ENCODE results near the gene CUL4A.

Gene CUL4A

DNA sequence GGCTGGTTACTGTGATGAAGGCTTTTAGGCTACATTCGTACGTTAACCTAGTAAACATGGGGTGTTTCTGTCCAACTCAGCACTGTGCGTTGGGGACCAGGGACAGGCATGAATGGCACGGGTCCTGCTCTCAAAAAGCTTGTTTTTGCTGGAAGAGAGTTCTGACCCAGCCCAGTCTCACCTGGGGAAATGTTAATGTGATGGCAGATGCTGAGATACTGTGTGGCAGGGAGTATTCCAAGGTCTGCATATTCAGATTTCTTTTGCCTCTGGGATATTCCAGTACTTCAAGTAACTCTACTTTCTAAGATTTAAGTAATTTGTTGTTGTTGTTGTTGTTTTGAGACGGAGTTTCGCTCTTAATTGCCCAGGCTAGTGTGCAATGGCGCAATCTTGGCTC is 13.7 kb downstream of the CUL4A start:
- Histone ChIP-seq H3K27ac (ENCODE audit: low read depth, low read length) (no peak overlapping the region), H3K79me2 (ENCODE audit: control insufficient read depth, insufficient read depth, low read length, unreplicated experiment) (peaks cover 87% of the 10 kb centered on the region), H3K36me3 (ENCODE audit: insufficient read depth, low read length) (peaks cover 12% of the 10 kb centered on the region; the same call in 1 of the 2 replicates)

DNA sequence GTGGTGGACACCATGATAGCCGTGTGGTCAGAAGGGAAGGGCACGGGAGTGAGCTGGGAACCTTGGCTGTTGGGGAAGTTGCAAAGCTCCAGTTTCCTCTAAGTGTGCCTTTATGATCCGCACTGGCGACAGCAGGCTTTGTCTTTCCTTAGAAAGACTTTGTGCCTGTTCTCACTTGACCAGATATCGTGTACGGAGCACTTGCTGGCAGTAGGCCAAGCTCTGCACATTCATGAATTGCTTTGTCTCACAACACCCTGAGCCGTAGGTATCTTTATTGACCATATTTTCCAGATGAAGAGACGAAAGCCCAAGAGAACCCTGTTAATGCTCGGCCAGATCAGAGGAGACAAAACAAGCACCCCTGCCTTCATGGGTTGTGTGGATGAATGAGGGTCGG is 15.1 kb downstream of the CUL4A start:
- Histone ChIP-seq H3K27ac (ENCODE audit: low read depth, low read length) (no peak overlapping the region), H3K4me1 (ENCODE audit: control insufficient read depth, insufficient read depth, low read length, unreplicated experiment) (no peaks in the 10 kb centered on the region), H2AFZ (ENCODE audit: low read length, unreplicated experiment) (no peak overlapping the region), H3K79me2 (ENCODE audit: control insufficient read depth, insufficient read depth, low read length, unreplicated experiment) (peaks cover 73% of the 10 kb centered on the region), H3K36me3 (ENCODE audit: insufficient read depth, low read length) (peaks cover 9% of the 10 kb centered on the region; the same call in 1 of the 2 replicates), H3K4me3 (ENCODE audit: low read depth, low read length) (no peak overlapping the region), H3K27me3 (ENCODE audit: insufficient read depth, low read length) (no peaks in the 10 kb centered on the region)

More for the DNA sequence above, 13.7 kb downstream of the CUL4A start:
- Histone ChIP-seq H3K27me3 (ENCODE audit: insufficient read depth, low read length) (no peaks in the 10 kb centered on the region), H3K4me3 (ENCODE audit: low read depth, low read length) (no peak overlapping the region), H2AFZ (ENCODE audit: low read length, unreplicated experiment) (no peak overlapping the region), H3K4me1 (ENCODE audit: control insufficient read depth, insufficient read depth, low read length, unreplicated experiment) (no peaks in the 10 kb centered on the region)

DNA sequence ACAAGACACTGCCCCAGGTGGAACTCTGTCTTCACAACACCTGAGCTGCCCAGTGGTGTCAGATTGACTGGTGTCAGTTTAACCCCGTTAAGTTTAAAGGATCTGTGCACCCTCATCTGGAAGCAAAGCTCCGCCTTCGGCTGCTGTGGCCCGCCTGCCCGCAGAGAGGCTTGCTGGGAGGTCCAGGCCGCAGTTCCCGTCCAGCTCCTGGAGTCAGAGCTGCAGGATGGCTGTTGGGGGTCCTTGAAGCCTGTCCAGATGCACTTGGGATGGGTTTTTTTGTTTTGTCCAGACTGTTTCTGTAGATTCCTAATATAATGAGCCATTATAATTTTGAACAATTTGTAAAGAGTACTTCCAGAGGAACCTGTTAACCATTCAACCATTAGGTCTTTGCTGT is 16.1 kb downstream of the CUL4A start:
- Histone ChIP-seq H3K36me3 (ENCODE audit: insufficient read depth, low read length) (peaks cover 7% of the 10 kb centered on the region; the same call in 1 of the 2 replicates), H3K4me3 (ENCODE audit: low read depth, low read length) (no peak overlapping the region), H3K27me3 (ENCODE audit: insufficient read depth, low read length) (no peaks in the 10 kb centered on the region), H2AFZ (ENCODE audit: low read length, unreplicated experiment) (no peak overlapping the region), H3K4me1 (ENCODE audit: control insufficient read depth, insufficient read depth, low read length, unreplicated experiment) (no peaks in the 10 kb centered on the region), H3K79me2 (ENCODE audit: control insufficient read depth, insufficient read depth, low read length, unreplicated experiment) (peaks cover 63% of the 10 kb centered on the region), H3K27ac (ENCODE audit: low read depth, low read length) (no peak overlapping the region)

DNA sequence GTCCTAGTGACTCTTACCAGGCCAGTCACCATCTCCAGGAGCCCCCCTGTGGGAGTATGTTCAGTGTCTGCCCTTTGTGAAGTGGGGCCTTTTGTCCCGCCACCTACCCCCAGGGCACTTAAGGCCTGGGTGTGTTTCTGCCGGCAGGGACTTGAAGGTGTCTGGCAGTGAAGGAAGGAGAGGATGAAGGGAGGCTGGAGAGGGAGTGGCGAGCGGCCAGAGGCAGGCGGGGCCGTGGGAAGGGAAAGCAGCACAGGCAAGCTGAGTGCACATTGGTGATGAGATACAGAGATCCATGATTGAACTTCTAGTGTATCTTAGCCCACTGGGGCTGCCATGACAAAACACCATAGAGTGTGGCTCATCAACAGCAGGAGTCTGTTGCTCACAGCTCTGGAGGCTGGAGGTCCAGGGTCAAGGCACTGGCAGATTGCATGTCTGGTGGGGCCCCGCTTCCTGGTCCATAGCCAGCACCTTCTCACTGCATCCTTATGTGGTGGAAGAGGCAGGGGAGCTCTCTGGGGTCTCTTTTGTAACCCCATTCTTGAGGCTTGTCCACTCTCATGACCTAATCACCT is 17.5 kb downstream of the CUL4A start:
- H3K27me3 ChIP-seq (ENCODE audit: insufficient read depth, low read length): no peaks in the 10 kb centered on the region
- H3K27ac ChIP-seq (ENCODE audit: low read depth, low read length): no peak overlapping the region
- H3K4me1 ChIP-seq (ENCODE audit: control insufficient read depth, insufficient read depth, low read length, unreplicated experiment): no peaks in the 10 kb centered on the region
- no peak overlapping the region for H2AFZ ChIP-seq (ENCODE audit: low read length, unreplicated experiment)
- H3K79me2 ChIP-seq (ENCODE audit: control insufficient read depth, insufficient read depth, low read length, unreplicated experiment): peaks cover 49% of the 10 kb centered on the region
- no peak overlapping the region for H3K4me3 ChIP-seq (ENCODE audit: low read depth, low read length)
- H3K36me3 ChIP-seq (ENCODE audit: insufficient read depth, low read length): no peaks in the 10 kb centered on the region

DNA sequence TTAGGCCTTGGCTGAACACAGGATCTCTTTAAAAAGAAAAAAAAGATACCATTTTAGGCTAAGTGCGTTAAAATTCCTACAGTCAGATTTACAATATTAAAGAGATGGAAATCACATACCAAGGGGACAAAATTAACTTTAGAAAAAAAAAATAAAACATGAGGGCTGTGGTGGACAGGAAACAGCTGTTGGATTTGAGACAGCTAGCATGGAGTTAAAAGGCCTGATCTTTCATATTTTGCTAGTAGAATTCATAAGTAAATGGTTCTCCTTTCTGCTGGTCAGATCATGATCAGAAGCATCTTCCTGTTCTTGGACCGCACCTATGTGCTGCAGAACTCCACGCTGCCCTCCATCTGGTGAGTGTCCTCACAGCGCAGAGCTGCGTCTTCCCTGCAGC is 19.7 kb downstream of the CUL4A start:
- Histone ChIP-seq H3K27me3 (ENCODE audit: insufficient read depth, low read length) (no peaks in the 10 kb centered on the region), H3K79me2 (ENCODE audit: control insufficient read depth, insufficient read depth, low read length, unreplicated experiment) (peaks cover 30% of the 10 kb centered on the region), H3K27ac (ENCODE audit: low read depth, low read length) (no peak overlapping the region), H3K4me1 (ENCODE audit: control insufficient read depth, insufficient read depth, low read length, unreplicated experiment) (no peaks in the 10 kb centered on the region), H3K36me3 (ENCODE audit: insufficient read depth, low read length) (no peaks in the 10 kb centered on the region), H2AFZ (ENCODE audit: low read length, unreplicated experiment) (no peak overlapping the region), H3K4me3 (ENCODE audit: low read depth, low read length) (no peak overlapping the region)

DNA sequence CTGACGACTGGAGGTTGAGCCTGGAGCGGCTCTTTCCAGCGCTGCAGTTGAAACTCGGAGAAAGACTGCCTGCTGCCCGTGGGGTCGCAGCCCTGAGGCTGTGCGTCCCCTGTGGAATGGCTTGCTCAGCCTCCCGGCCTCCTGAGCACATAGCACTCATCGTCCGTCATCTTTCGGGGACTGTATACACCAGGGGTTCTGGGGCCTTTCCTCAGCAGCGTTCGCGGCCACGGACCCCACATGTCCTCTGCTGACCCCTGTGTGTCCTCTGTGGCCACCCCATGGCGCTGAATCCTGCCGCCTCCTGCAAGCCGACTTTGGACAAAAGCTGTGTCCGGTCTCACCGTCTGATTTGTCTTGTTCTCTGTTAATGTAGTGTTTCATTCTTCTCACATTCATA is 20.4 kb downstream of the CUL4A start:
- no peak overlapping the region for H3K27ac ChIP-seq (ENCODE audit: low read depth, low read length)
- no peaks in the 10 kb centered on the region for H3K27me3 ChIP-seq (ENCODE audit: insufficient read depth, low read length)
- H3K4me1 ChIP-seq (ENCODE audit: control insufficient read depth, insufficient read depth, low read length, unreplicated experiment): no peaks in the 10 kb centered on the region
- H3K79me2 ChIP-seq (ENCODE audit: control insufficient read depth, insufficient read depth, low read length, unreplicated experiment): peaks cover 24% of the 10 kb centered on the region
- H2AFZ ChIP-seq (ENCODE audit: low read length, unreplicated experiment): no peak overlapping the region
- H3K4me3 ChIP-seq (ENCODE audit: low read depth, low read length): no peak overlapping the region
- no peaks in the 10 kb centered on the region for H3K36me3 ChIP-seq (ENCODE audit: insufficient read depth, low read length)

DNA sequence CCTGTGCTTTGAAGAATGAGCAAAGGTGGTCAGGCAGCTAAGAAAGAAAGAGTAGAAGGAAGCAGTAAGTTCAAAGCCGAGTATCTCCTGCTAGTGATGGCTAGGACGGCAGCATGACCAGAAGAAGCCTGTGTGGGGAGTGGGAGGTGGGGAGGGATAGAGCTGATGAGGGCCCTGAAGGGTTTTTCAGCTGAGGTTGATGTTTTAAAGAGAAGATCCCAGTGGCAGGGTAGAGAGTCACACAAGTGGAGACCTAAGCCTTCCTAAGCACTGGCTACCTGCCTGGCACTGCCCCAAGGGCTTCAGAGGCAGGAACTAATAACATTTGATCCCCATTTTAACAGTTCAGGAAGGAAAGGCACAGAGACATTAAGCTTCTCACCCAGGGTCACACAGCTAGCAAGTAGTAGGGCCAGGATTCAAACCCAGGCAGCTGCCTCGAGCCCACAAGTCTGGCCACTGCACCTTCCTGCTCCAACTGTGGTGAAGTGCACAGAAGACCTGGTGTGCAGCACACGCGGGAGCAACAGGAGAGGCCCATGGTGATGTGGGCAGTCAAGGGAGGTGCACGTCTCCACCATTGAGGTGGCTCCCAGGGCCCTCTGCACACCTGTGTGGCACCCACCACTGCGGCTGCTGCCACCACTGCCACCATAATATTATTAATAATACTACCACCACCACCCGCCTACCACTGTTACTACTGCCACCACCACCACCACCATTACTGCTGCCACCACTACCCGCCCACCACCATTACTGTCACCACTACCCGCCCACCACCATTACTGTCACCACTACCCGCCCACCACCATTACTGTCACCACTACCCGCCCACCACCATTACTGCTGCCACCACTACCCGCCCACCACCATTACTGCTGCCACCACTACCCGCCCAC is 22.1 kb downstream of the CUL4A start:
- no peaks in the 10 kb centered on the region for H3K4me1 ChIP-seq (ENCODE audit: control insufficient read depth, insufficient read depth, low read length, unreplicated experiment)
- peaks cover 8% of the 10 kb centered on the region for H3K79me2 ChIP-seq (ENCODE audit: control insufficient read depth, insufficient read depth, low read length, unreplicated experiment)
- peaks cover under 1% of the 10 kb centered on the region; the same call in 1 of the 2 replicates for H3K36me3 ChIP-seq (ENCODE audit: insufficient read depth, low read length)
- H3K27ac ChIP-seq (ENCODE audit: low read depth, low read length): no peak overlapping the region
- no peaks in the 10 kb centered on the region for H3K27me3 ChIP-seq (ENCODE audit: insufficient read depth, low read length)
- H2AFZ ChIP-seq (ENCODE audit: low read length, unreplicated experiment): no peak overlapping the region
- no peak overlapping the region for H3K4me3 ChIP-seq (ENCODE audit: low read depth, low read length)

DNA sequence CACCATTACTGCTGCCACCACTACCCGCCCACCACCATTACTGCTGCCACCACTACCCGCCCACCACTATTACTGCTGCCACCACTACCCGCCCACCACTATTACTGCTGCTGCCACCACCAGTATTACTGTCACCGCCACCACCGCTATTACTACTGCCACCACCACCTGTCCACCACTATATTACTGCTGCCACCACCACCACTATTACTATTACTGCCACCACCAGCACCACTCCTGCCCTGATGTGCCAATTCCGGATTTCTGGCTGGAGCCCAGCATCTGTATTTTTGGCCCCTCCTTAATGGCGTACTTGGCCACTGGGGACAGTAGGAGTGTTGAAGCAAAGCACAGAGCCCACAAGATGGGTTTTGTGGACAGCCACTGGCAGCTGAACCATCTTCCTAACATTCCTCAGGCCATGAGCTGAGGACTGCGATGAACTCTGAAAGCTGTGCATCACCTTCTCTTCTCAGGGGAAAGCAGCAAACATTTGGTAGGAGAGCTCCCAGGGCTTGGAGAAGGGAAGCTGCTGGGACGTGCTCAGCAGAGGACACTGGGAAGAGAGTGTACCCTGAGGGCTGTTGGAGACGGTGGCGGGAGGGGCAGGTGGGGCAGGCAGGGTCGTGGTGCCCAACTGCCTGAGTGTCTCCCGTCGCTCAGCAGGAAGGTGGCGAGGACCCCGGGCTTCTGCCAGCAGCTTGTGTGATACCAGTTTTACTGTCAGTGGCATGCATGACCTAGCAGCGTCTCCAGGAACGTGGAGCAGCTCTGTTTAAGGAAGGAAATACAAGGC is 23.0 kb downstream of the CUL4A start:
- H2AFZ ChIP-seq (ENCODE audit: low read length, unreplicated experiment): no peak overlapping the region
- H3K4me1 ChIP-seq (ENCODE audit: control insufficient read depth, insufficient read depth, low read length, unreplicated experiment): no peaks in the 10 kb centered on the region
- no peaks in the 10 kb centered on the region for H3K27me3 ChIP-seq (ENCODE audit: insufficient read depth, low read length)
- no peak overlapping the region for H3K4me3 ChIP-seq (ENCODE audit: low read depth, low read length)
- H3K79me2 ChIP-seq (ENCODE audit: control insufficient read depth, insufficient read depth, low read length, unreplicated experiment): peaks cover 5% of the 10 kb centered on the region
- H3K36me3 ChIP-seq (ENCODE audit: insufficient read depth, low read length): peaks cover 3% of the 10 kb centered on the region; the same call in 1 of the 2 replicates
- no peak overlapping the region for H3K27ac ChIP-seq (ENCODE audit: low read depth, low read length)

DNA sequence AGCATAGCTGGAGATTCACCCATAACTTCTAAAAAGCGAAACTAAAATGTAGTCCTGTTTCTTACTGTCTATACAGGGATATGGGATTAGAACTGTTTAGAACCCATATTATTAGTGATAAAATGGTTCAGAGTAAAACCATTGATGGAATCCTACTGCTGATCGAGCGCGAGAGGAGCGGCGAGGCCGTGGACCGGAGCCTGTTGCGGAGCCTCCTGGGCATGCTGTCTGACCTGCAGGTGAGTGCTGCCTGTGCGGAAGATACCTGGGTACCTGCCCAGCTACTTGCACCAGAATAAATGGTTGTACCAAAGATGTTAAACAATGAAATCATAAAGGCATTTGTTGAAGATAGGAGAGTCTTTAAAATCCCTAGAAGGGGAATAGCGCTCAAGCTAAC is 23.7 kb downstream of the CUL4A start:
- Histone ChIP-seq H2AFZ (ENCODE audit: low read length, unreplicated experiment) (no peak overlapping the region), H3K4me3 (ENCODE audit: low read depth, low read length) (no peak overlapping the region), H3K4me1 (ENCODE audit: control insufficient read depth, insufficient read depth, low read length, unreplicated experiment) (no peaks in the 10 kb centered on the region), H3K79me2 (ENCODE audit: control insufficient read depth, insufficient read depth, low read length, unreplicated experiment) (peaks cover under 1% of the 10 kb centered on the region), H3K27me3 (ENCODE audit: insufficient read depth, low read length) (no peaks in the 10 kb centered on the region), H3K36me3 (ENCODE audit: insufficient read depth, low read length) (peaks cover 6% of the 10 kb centered on the region; the same call in 1 of the 2 replicates), H3K27ac (ENCODE audit: low read depth, low read length) (no peak overlapping the region)

DNA sequence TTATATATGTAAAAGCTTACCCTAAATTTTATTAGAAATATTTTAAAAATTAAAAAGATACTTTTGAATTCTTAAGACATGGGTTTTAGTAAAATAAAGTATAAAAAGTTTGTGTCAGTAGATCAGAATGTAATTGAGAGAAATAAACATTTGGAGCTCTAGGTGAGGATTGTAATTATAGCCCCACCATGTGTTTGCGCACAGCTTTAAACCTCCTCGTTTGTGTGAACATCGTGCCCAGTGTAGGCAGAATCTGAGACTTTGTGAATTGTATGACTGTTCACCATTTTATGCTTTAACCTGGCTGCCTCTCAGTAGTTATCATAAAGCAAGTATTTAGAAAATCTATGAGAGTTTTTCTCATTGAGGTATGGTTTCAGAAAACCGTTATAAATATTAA is 29.1 kb downstream of the CUL4A start:
- Histone ChIP-seq H2AFZ (ENCODE audit: low read length, unreplicated experiment) (no peak overlapping the region), H3K4me1 (ENCODE audit: control insufficient read depth, insufficient read depth, low read length, unreplicated experiment) (no peaks in the 10 kb centered on the region), H3K27me3 (ENCODE audit: insufficient read depth, low read length) (no peaks in the 10 kb centered on the region), H3K36me3 (ENCODE audit: insufficient read depth, low read length) (peaks cover 19% of the 10 kb centered on the region), H3K4me3 (ENCODE audit: low read depth, low read length) (no peak overlapping the region), H3K27ac (ENCODE audit: low read depth, low read length) (no peak overlapping the region), H3K79me2 (ENCODE audit: control insufficient read depth, insufficient read depth, low read length, unreplicated experiment) (no peaks in the 10 kb centered on the region)
